Peyer's patch (tissue), 4 donors: ENCODE measurements around the gene MRPS5. TPM values are rescaled to one million over a fixed set of nuclear protein-coding genes. Genes with fewer than 3 reads are reported as not detected.

Source experiments
- DNase-seq, 3 donors: peaks; one replicate each; pipeline ENCODE4 v3.0.0-alpha.2; 2017 to 2019
- H3K27ac ChIP-seq, 4 donors: fragments of 200-600 bp; sonication (generic); one replicate each; pipeline ENCODE4 v1.5.1; 2016 to 2019
- H3K27me3 ChIP-seq, 2 donors: fragments of 200-600 bp; sonication (generic); one replicate each; pipeline ENCODE4 v1.5.1; 2019
- H3K36me3 ChIP-seq, 3 donors: fragments of 200-600 bp; sonication (generic); one replicate each; pipeline ENCODE4 v1.5.1; 2016 to 2019
- H3K4me1 ChIP-seq, 4 donors: fragments of 200-600 bp; sonication (generic); one replicate each; pipeline ENCODE4 v1.5.1; 2016 to 2019
- H3K4me3 ChIP-seq, 4 donors: fragments of 200-600 bp; sonication (generic); 1 replicate in 3 of 4; 2 replicates in 1 of 4; pipeline ENCODE4 v1.5.1; 2016 to 2019; ENCODE audit warnings: mild to moderate bottlenecking in 1 of 4
- H3K9me3 ChIP-seq, 4 donors: fragments of 200-600 bp; sonication (generic); one replicate each; pipeline ENCODE4 v1.5.1; 2016 to 2019; ENCODE audit warnings: mild to moderate bottlenecking in 1 of 4
- CTCF ChIP-seq, 6 experiments: fragments of 450-650 bp in 4 of 6; fragments of 200-600 bp in 2 of 6; sonication (generic) in 1 of 6; IDR thresholded peaks; one replicate each; pipeline ENCODE4 v1.5.1; 2017 to 2019; ENCODE audit warnings: antibody characterized with exemption in 6 of 6, mild to moderate bottlenecking in 3 of 6, moderate library complexity in 1 of 6
- POLR2A ChIP-seq, 2 donors: fragments of 450-650 bp; IDR thresholded peaks; one replicate each; pipeline ENCODE4 v1.5.1; 2017; ENCODE audit warnings: antibody characterized with exemption in 2 of 2, mild to moderate bottlenecking in 2 of 2, moderate library complexity in 2 of 2
- total RNA-seq, 4 donors: library from RNA; depleted of rRNA; stranded (reverse); fragments of >200 nt; gene quantifications; one replicate each; pipeline ENCODE4 v1.1.0, GENCODE V29; 2016

Gene MRPS5
- total RNA-seq, 4 donors from 2014 or later: 52.0 to 87.3 (median 66.2) TPM

DNA sequence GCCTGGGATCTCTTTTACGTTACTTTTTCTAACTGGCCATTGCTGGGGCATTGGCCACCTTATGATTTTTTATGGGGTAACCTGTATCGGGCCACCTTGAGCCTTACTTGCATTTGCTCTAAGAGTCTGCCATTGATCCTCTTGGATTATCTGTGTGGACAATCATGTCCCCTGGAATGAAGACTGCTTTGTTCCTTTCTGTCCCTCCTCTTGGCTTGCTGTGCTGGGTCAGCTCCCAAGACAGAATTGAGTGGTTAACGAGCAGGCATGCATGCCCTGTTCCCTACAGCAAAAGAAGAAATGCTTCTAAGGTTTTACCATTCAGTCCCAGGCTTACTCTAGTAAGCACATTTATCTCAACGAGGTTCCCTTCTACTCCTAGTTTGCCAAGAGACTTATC lies 49.8 kb downstream of the MRPS5 start:
- Histone ChIP-seq H3K36me3 (no peaks in the 10 kb centered on the region), H3K9me3 (no peaks in the 10 kb centered on the region), H3K27me3 (no peaks in the 10 kb centered on the region), H3K4me3 (no peak overlapping the region), H3K27ac (no peak overlapping the region), H3K4me1 (peaks cover 0 to 5% (median 0%) of the 10 kb centered on the region in 4 donors)
- no peak for DNase-seq
- TF ChIP-seq CTCF (IDR thresholded peaks at IDR 0.05) (no peak), POLR2A (IDR thresholded peaks at IDR 0.05) (no peak)

- Histone ChIP-seq H3K36me3 (no peaks in the 10 kb centered on the region), H3K27ac (no peak overlapping the region), H3K4me1 (no peaks in the 10 kb centered on the region), H3K4me3 (no peak overlapping the region), H3K9me3 (no peaks in the 10 kb centered on the region), H3K27me3 (no peaks in the 10 kb centered on the region)
- no peak for DNase-seq
- TF ChIP-seq POLR2A (IDR thresholded peaks at IDR 0.05) (no peak), CTCF (IDR thresholded peaks at IDR 0.05) (no peak)
These were observed 52.1 kb downstream of the MRPS5 start for GRCh38 chr2:95069465-95069864.

- Histone ChIP-seq H3K27ac (no peak overlapping the region), H3K36me3 (no peaks in the 10 kb centered on the region), H3K4me3 (no peak overlapping the region), H3K4me1 (no peaks in the 10 kb centered on the region), H3K27me3 (no peaks in the 10 kb centered on the region), H3K9me3 (no peaks in the 10 kb centered on the region)
- no peak for DNase-seq
- TF ChIP-seq POLR2A (IDR thresholded peaks at IDR 0.05) (no peak), CTCF (IDR thresholded peaks at IDR 0.05) (no peak)
These were observed 53.4 kb downstream of the MRPS5 start for GRCh38 chr2:95068256-95068655.

- H3K4me1 ChIP-seq: no peaks in the 10 kb centered on the region
- DNase-seq: no peak
- H3K36me3 ChIP-seq: no peaks in the 10 kb centered on the region
- no peaks in the 10 kb centered on the region for H3K9me3 ChIP-seq
- H3K27me3 ChIP-seq: no peaks in the 10 kb centered on the region
- H3K4me3 ChIP-seq: no peak overlapping the region
- TF ChIP-seq CTCF (IDR thresholded peaks at IDR 0.05): no peak
- TF ChIP-seq POLR2A (IDR thresholded peaks at IDR 0.05): no peak
- H3K27ac ChIP-seq: no peak overlapping the region
These were observed 58.3 kb downstream of the MRPS5 start for GRCh38 chr2:95063086-95063958.

DNA sequence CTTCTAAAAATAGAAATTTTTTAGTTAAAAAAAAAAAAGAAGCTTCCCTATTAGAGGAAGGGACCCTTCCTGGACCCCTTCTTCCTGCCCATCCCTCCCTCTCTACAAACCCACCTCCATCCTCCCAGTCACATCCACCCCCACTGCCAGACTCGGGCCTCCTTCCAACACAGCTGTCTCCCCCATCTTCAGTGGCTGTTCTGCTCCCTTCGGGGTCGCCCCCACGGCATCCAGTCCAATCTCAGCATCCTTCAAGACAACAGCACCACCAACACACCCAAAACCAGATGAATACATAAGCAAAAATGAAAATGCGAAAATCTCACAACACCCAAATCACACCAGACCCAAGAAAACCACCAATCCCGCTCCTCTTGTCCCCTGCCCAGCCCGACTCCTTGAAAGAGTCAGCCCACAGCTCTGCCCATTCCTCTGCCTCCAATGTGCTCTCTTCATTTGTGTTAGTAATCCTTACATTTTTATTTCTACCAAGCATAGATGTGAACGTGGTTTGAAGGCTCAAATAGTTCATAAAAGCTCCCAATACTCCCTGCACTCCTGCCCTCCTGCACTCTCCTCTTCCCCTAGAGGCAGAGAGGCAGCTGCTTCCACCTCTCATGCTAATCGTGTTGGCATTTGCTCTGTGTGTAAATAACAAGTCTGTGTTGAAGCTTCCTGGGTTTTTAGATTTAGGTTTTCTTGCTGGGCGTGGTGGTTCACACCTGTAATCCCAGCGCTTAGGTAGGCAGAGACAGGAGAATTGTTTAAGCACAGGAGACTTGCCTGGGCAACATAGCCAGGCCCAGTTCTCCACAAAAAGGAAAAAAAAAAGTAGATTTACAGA lies 59.1 kb downstream of the MRPS5 start:
- H3K4me1 ChIP-seq: no peaks in the 10 kb centered on the region
- no peak for DNase-seq
- TF ChIP-seq CTCF (IDR thresholded peaks at IDR 0.05) (no peak), POLR2A (IDR thresholded peaks at IDR 0.05) (no peak)
- no peak overlapping the region for H3K4me3 ChIP-seq
- H3K9me3 ChIP-seq: no peaks in the 10 kb centered on the region
- H3K27ac ChIP-seq: no peak overlapping the region
- no peaks in the 10 kb centered on the region for H3K27me3 ChIP-seq
- H3K36me3 ChIP-seq: no peaks in the 10 kb centered on the region
